AG04450 (cell line): ENCODE measurements around the gene DOCK4. TPM values are rescaled to one million over a fixed set of nuclear protein-coding genes. Genes with fewer than 3 reads are reported as not detected.

ENCODE experiments used
- CTCF ChIA-PET: fragments of 300-600, 350-600 bp; formaldehyde crosslinking; extraction: SDS; loops from one replicate; lab custom pipeline; 2022; ENCODE audit warnings: antibody characterized with exemption, inconsistent platforms; lab: Charles Lee
- POLR2A ChIA-PET: fragments of 350-600 bp; formaldehyde crosslinking; extraction: SDS; loops from one replicate; lab custom pipeline; 2021; ENCODE audit warnings: antibody characterized with exemption, inconsistent platforms; lab: Yijun Ruan, JAX
- DNase-seq: peaks from one replicate; pipeline ENCODE4 v3.0.0-alpha.2; 2011; ENCODE audit warnings: low read depth, low spot score
- H3K27ac ChIP-seq: one replicate; pipeline ENCODE4 v1.5.1; 2012; ENCODE audit warnings: low read depth, low read length, control low read depth
- H3K27me3 ChIP-seq: one replicate; pipeline ENCODE4 v1.6.0; 2012; ENCODE audit warnings: low read length; ENCODE audit not compliant: control insufficient read depth, insufficient read depth
- H3K4me3 ChIP-seq: 2 replicates; pipeline ENCODE4 v1.5.1; 2011; ENCODE audit warnings: mild to moderate bottlenecking, low read depth, low read length, control low read depth
- H3K9me3 ChIP-seq: 2 replicates; pipeline ENCODE4 v1.5.1; 2012; ENCODE audit warnings: low read length; ENCODE audit not compliant: control insufficient read depth, insufficient read depth
- polyA plus RNA-seq: library from polyadenylated mRNA; depleted of rRNA; stranded (reverse); fragments of >200 nt; gene quantifications from 2 replicates; pipeline ENCODE4 v1.2.3, GENCODE V29; 2011
- TF ChIP-seq, protein P1 (sequence below): IDR thresholded peaks from 2 replicates; pipeline ENCODE4 v1.5.1; 2011; ENCODE audit warnings: low read depth, low read length, control low read depth, inconsistent platforms

The DOCK4 gene
- polyA plus RNA-seq, 1 experiment, result 12.6 TPM

DNA sequence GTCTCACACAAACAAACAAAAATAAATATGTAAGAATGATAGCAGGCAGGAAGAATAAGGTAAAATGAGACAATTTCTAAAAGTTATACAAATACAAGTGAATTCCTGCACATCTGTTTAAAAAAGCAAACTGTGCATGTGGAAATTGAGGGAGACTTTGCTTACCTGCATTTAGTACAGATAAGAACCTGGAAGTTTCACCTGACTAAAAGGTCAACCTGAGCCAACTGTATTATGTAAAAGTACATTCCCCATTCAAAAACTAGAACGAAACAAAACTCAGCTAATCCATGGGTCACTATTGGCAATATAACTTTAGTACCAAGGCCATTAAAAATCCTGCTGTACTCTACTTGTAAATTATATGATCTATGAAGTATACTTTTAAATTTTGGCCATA is 127.1 kb downstream of the DOCK4 start:
- CTCF ChIA-PET, result interaction anchor here (0.5 to 2.7 kb wide), 6 partner anchors 9 to 467 kb away, joined by 3 to 8 read pairs (median 3); no protein-coding TSS in a partner anchor
- peaks cover 5% of the 10 kb centered on the region; the same call in 1 of the 2 replicates for H3K9me3 ChIP-seq
- no peak overlapping the region for H3K27ac ChIP-seq
- no peak for DNase-seq
- H3K27me3 ChIP-seq, result no peaks in the 10 kb centered on the region
- H3K4me3 ChIP-seq, result no peak overlapping the region
- POLR2A ChIA-PET, result no interaction called here
- TF ChIP-seq, protein P1, sequence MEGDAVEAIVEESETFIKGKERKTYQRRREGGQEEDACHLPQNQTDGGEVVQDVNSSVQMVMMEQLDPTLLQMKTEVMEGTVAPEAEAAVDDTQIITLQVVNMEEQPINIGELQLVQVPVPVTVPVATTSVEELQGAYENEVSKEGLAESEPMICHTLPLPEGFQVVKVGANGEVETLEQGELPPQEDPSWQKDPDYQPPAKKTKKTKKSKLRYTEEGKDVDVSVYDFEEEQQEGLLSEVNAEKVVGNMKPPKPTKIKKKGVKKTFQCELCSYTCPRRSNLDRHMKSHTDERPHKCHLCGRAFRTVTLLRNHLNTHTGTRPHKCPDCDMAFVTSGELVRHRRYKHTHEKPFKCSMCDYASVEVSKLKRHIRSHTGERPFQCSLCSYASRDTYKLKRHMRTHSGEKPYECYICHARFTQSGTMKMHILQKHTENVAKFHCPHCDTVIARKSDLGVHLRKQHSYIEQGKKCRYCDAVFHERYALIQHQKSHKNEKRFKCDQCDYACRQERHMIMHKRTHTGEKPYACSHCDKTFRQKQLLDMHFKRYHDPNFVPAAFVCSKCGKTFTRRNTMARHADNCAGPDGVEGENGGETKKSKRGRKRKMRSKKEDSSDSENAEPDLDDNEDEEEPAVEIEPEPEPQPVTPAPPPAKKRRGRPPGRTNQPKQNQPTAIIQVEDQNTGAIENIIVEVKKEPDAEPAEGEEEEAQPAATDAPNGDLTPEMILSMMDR, result no peak

DNA sequence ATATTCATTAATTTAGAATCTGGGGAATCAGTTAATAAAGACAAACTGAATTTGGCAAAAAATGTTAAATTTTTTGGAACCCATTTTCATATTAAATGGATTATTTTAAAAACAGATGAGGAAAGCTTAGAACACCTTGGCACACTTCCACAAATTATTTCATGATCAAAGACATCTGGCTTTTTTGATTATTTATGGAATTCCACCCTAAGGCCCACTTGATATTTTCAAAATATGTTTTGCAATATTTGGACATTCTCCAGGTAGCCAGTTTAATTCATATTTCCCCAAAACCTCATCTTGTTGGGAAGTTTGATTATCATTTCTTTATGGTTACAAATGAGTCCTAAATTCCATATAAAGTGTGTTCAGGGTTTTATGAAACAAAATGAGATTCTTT is 129.9 kb downstream of the DOCK4 start:
- Histone ChIP-seq H3K27me3 (no peaks in the 10 kb centered on the region), H3K4me3 (no peak overlapping the region), H3K9me3 (peaks cover 5% of the 10 kb centered on the region; the same call in 1 of the 2 replicates), H3K27ac (no peak overlapping the region)
- no peak for DNase-seq
- TF ChIP-seq, protein P1, result no peak
- ChIA-PET CTCF (no interaction called here), POLR2A (no interaction called here)

DNA sequence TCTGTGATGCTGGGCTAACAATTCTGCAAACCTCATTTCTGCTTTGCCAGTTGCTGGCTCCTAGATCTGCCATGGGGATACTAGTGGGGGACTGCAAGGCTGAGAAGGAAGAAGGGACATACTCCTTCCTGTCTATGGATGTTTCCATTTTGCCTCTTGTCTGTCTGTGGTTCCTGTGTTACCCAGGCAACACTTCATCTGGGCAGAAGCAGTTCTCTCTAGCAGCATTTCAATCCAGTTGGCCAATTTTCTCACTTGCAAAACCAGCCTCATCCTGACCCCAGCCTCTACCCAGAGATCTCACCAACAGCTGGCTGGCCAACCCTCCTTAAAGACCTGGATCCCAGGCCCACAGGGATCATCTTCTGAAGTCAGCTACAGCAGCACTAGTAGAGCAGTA is 131.7 kb downstream of the DOCK4 start:
- CTCF ChIA-PET, result no interaction called here
- Histone ChIP-seq H3K27me3 (no peaks in the 10 kb centered on the region), H3K27ac (no peak overlapping the region), H3K4me3 (no peak overlapping the region), H3K9me3 (peaks cover 5% of the 10 kb centered on the region; the same call in 1 of the 2 replicates)
- POLR2A ChIA-PET, result no interaction called here
- TF ChIP-seq, protein P1, result no peak
- DNase-seq, result no peak

DNA sequence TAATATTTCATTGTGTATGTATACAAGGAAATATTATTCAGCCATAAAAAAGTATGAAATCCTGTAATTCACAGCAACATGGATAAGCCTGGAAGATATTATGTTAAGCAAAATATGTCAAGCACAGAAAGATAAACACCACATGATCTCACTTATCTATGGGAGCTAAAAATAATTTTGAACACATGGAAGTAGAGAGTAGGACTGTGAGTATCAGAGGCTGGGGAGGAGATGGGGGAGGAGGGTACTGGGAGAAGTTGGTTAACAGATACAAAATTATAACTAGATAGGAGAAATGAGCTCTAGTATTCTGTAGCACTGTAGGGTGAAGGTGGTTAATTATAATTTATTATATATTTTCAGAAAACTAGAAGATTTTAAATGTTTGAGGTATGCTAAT is 132.7 kb downstream of the DOCK4 start:
- POLR2A ChIA-PET, result no interaction called here
- Histone ChIP-seq H3K4me3 (no peak overlapping the region), H3K27ac (no peak overlapping the region), H3K27me3 (no peaks in the 10 kb centered on the region), H3K9me3 (peaks cover 5% of the 10 kb centered on the region; the same call in 1 of the 2 replicates)
- DNase-seq, result no peak
- TF ChIP-seq, protein P1, result no peak
- CTCF ChIA-PET, result interaction anchor here (0.7 kb wide), 1 partner anchor 332 kb away, joined by 3 read pairs; no protein-coding TSS in a partner anchor

DNA sequence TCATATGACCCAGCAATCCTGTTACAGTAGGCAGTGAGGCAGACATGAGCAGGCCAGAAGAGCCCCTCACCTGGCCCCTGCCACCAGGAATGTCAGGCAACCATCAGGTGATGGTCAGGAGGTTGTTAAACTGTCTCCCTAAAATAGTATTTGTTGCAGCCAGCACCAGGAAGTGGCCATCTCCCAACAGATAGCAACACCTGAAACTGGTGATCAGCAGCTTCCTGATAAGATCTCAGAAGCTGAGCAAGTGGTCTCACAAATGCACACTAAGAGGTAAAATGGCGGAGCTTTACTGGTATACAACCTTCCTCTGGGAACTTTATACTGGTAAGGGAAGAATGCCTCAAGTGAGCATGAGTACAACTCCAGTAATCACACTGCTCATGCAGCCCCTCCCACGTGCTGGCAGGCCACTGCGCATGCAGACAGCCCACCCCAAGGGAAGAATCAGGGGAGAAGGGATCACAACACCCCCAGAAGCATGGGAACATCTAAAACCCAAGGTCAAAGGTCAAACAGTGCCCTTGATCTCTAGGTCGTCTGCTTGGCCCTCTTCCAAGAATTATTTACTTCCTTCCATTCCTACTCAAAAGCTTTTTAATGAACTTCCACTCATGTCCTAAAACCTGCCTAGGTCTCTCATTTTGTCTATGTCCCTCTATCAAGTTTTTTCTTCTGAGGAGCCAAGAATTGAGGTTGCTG is 133.5 kb downstream of the DOCK4 start:
- Histone ChIP-seq H3K27ac (no peak overlapping the region), H3K27me3 (no peaks in the 10 kb centered on the region), H3K4me3 (no peak overlapping the region), H3K9me3 (peaks cover 5% of the 10 kb centered on the region; the same call in 1 of the 2 replicates)
- TF ChIP-seq, protein P1, result no peak
- CTCF ChIA-PET, result interaction anchor here (0.7 kb wide), 1 partner anchor 331 kb away, joined by 3 read pairs; no protein-coding TSS in a partner anchor
- POLR2A ChIA-PET, result no interaction called here
- no peak for DNase-seq
